Activated T-cell treated with anti-CD3 and anti-CD28 coated beads, Interleukin-2, amount 50 U/mL, for 72 hours (primary cell): ENCODE measurements around the gene DIAPH2. TPM values are rescaled to one million over a fixed set of nuclear protein-coding genes. Genes with fewer than 3 reads are reported as not detected.

Source experiments
- ATAC-seq, 2 donors: fragments of 150-1000 bp; cut with Tn5 transposase; replicated peaks in 1 of 2; 2 replicates each; pipeline ENCODE4 v1.10.0; 2021; ENCODE audit warnings: moderate library complexity in 2 of 2, mild to moderate bottlenecking in 1 of 2
- DNase-seq, 2 donors: peaks; one replicate each; pipeline ENCODE4 v3.0.0; 2021 to 2022; ENCODE audit warnings: mixed read lengths in 1 of 2
- H3K27ac Mint-ChIP-seq: one replicate; pipeline ENCODE4 v1.8.0; 2022; ENCODE audit warnings: mild to moderate bottlenecking, moderate library complexity, mixed read lengths
- H3K27me3 Mint-ChIP-seq: one replicate; pipeline ENCODE4 v1.8.0; 2022; ENCODE audit warnings: low read depth, mixed read lengths
- H3K36me3 Mint-ChIP-seq, 2 donors: one replicate each; pipeline ENCODE4 v1.8.0; 2022; ENCODE audit warnings: mixed read lengths in 2 of 2, mild to moderate bottlenecking in 1 of 2; ENCODE audit not compliant: insufficient read depth in 2 of 2
- H3K4me1 Mint-ChIP-seq: one replicate; pipeline ENCODE4 v1.8.0; 2022; ENCODE audit warnings: low read depth, mixed read lengths
- H3K4me3 Mint-ChIP-seq, 2 donors: one replicate each; pipeline ENCODE4 v1.8.0; 2022; ENCODE audit warnings: mild to moderate bottlenecking in 2 of 2, mixed read lengths in 2 of 2, moderate library complexity in 2 of 2
- H3K9me3 Mint-ChIP-seq, 2 donors: one replicate each; pipeline ENCODE4 v1.8.0; 2022; ENCODE audit warnings: mixed read lengths in 2 of 2
- total RNA-seq, 2 donors: library from RNA; stranded (reverse); gene quantifications; one replicate each; pipeline ENCODE4 v1.2.3, GENCODE V29; 2022

Gene DIAPH2
- total RNA-seq, 2 donors from 2014 or later, result 10.6 to 11.6 TPM

- no peak overlapping the region for H3K27ac Mint-ChIP-seq
- no peak for DNase-seq
Measured at GRCh38 chrX:97524997-97525396, 840.4 kb downstream of the DIAPH2 start.

GRCh38 chrX:97525981-97526380, 841.3 kb downstream of the DIAPH2 start:
- Mint-ChIP-seq H3K36me3 (peaks cover 6 to 14% of the 10 kb centered on the region in 2 donors), H3K4me3 (no peak overlapping the region), H3K9me3 (peaks cover 5 to 13% of the 10 kb centered on the region in 2 donors), H3K4me1 (no peaks in the 10 kb centered on the region), H3K27me3 (peaks cover 8% of the 10 kb centered on the region), H3K27ac (no peak overlapping the region)
- ATAC-seq (no peak), DNase-seq (no peak)

More at GRCh38 chrX:97524997-97525396, 840.4 kb downstream of the DIAPH2 start:
- Mint-ChIP-seq H3K4me1 (no peaks in the 10 kb centered on the region), H3K9me3 (peaks cover 2 to 10% of the 10 kb centered on the region in 2 donors), H3K4me3 (no peak overlapping the region), H3K27me3 (peaks cover 8% of the 10 kb centered on the region), H3K36me3 (peaks cover 4 to 14% of the 10 kb centered on the region in 2 donors)
- no peak for ATAC-seq

GRCh38 chrX:97527725-97528124, 843.1 kb downstream of the DIAPH2 start:
- Mint-ChIP-seq H3K27me3 (peaks cover 8% of the 10 kb centered on the region), H3K36me3 (peaks cover 6 to 16% of the 10 kb centered on the region in 2 donors), H3K9me3 (peaks cover 5 to 16% of the 10 kb centered on the region in 2 donors), H3K27ac (no peak overlapping the region), H3K4me3 (no peak overlapping the region), H3K4me1 (no peaks in the 10 kb centered on the region)
- DNase-seq (no peak), ATAC-seq (no peak)

GRCh38 chrX:97529536-97530200, 845.0 kb downstream of the DIAPH2 start:
- Mint-ChIP-seq H3K4me1 (no peaks in the 10 kb centered on the region), H3K4me3 (no peak overlapping the region), H3K27me3 (peaks cover 9% of the 10 kb centered on the region), H3K27ac (peak overlapping the region; percentile 32), H3K36me3 (peaks cover 6 to 16% of the 10 kb centered on the region in 2 donors), H3K9me3 (peaks cover 5 to 16% of the 10 kb centered on the region in 2 donors)
- DNase-seq (no peak), ATAC-seq (no peak)

GRCh38 chrX:97531825-97532224, 847.2 kb downstream of the DIAPH2 start:
- H3K4me1 Mint-ChIP-seq, result no peaks in the 10 kb centered on the region
- H3K27me3 Mint-ChIP-seq, result peaks cover 12% of the 10 kb centered on the region
- DNase-seq (no peak), ATAC-seq (no peak)
- peaks cover 3 to 14% of the 10 kb centered on the region in 2 donors for H3K9me3 Mint-ChIP-seq
- no peak overlapping the region for H3K27ac Mint-ChIP-seq
- no peak overlapping the region for H3K4me3 Mint-ChIP-seq
- H3K36me3 Mint-ChIP-seq, result peaks cover 4 to 14% of the 10 kb centered on the region in 2 donors

GRCh38 chrX:97538745-97539144, 854.1 kb downstream of the DIAPH2 start:
- H3K27ac Mint-ChIP-seq, result no peak overlapping the region
- no peaks in the 10 kb centered on the region for H3K36me3 Mint-ChIP-seq
- no peaks in the 10 kb centered on the region for H3K4me1 Mint-ChIP-seq
- ATAC-seq, result no peak
- H3K27me3 Mint-ChIP-seq, result peaks cover 13% of the 10 kb centered on the region
- H3K4me3 Mint-ChIP-seq, result no peak overlapping the region
- DNase-seq, result no peak
- no peaks in the 10 kb centered on the region for H3K9me3 Mint-ChIP-seq

- Mint-ChIP-seq H3K4me1 (no peaks in the 10 kb centered on the region), H3K27me3 (peaks cover 8% of the 10 kb centered on the region), H3K4me3 (no peak overlapping the region), H3K9me3 (no peaks in the 10 kb centered on the region), H3K36me3 (no peaks in the 10 kb centered on the region), H3K27ac (no peak overlapping the region)
- no peak for ATAC-seq
- no peak for DNase-seq
Measured at GRCh38 chrX:97539970-97540519, 855.4 kb downstream of the DIAPH2 start.

GRCh38 chrX:97547877-97548578, 863.4 kb downstream of the DIAPH2 start:
- ATAC-seq, result no peak
- no peaks in the 10 kb centered on the region for H3K9me3 Mint-ChIP-seq
- H3K36me3 Mint-ChIP-seq, result no peaks in the 10 kb centered on the region

GRCh38 chrX:97551821-97552220, 867.2 kb downstream of the DIAPH2 start:
- Mint-ChIP-seq H3K27me3 (peaks cover 7% of the 10 kb centered on the region), H3K36me3 (peaks cover 0 to 2% of the 10 kb centered on the region in 2 donors), H3K4me3 (no peak overlapping the region), H3K9me3 (no peaks in the 10 kb centered on the region), H3K27ac (peak overlapping the region; percentile 57), H3K4me1 (peaks cover 7% of the 10 kb centered on the region)
- DNase-seq, result no peak
- peak; percentile 66 to 69 for ATAC-seq

More at GRCh38 chrX:97547877-97548578, 863.4 kb downstream of the DIAPH2 start:
- Mint-ChIP-seq H3K27me3 (peaks cover 7% of the 10 kb centered on the region), H3K4me1 (peaks cover 7% of the 10 kb centered on the region), H3K4me3 (no peak overlapping the region), H3K27ac (no peak overlapping the region)
- DNase-seq, result no peak

- Mint-ChIP-seq H3K9me3 (no peaks in the 10 kb centered on the region), H3K4me1 (peaks cover 7% of the 10 kb centered on the region), H3K27ac (no peak overlapping the region), H3K36me3 (peaks cover 0 to 2% of the 10 kb centered on the region in 2 donors), H3K27me3 (peaks cover 7% of the 10 kb centered on the region), H3K4me3 (no peak overlapping the region)
- DNase-seq (no peak), ATAC-seq (no peak)
Measured at GRCh38 chrX:97553833-97554232, 869.2 kb downstream of the DIAPH2 start.

- no peak for DNase-seq
- peaks cover 0 to 2% of the 10 kb centered on the region in 2 donors for H3K36me3 Mint-ChIP-seq
- peaks cover 7% of the 10 kb centered on the region for H3K4me1 Mint-ChIP-seq
- peaks cover 7% of the 10 kb centered on the region for H3K27me3 Mint-ChIP-seq
- no peak overlapping the region for H3K27ac Mint-ChIP-seq
- H3K9me3 Mint-ChIP-seq, result no peaks in the 10 kb centered on the region
- no peak overlapping the region for H3K4me3 Mint-ChIP-seq
- ATAC-seq, result no peak
Measured at GRCh38 chrX:97556359-97556758, 871.7 kb downstream of the DIAPH2 start.

GRCh38 chrX:97563531-97564133, 879.0 kb downstream of the DIAPH2 start:
- Mint-ChIP-seq H3K4me3 (peak overlapping the region; percentile 76 to 92), H3K36me3 (no peaks in the 10 kb centered on the region), H3K4me1 (peaks cover 27% of the 10 kb centered on the region), H3K27me3 (peaks cover 6% of the 10 kb centered on the region), H3K27ac (peak overlapping the region; percentile 97), H3K9me3 (no peaks in the 10 kb centered on the region)
- DNase-seq (peak; percentile 32 to 45), ATAC-seq (peak; percentile 97 to 99)

GRCh38 chrX:97564496-97564895, 879.9 kb downstream of the DIAPH2 start:
- H3K27ac Mint-ChIP-seq, result no peak overlapping the region
- H3K9me3 Mint-ChIP-seq, result no peaks in the 10 kb centered on the region
- no peaks in the 10 kb centered on the region for H3K36me3 Mint-ChIP-seq
- ATAC-seq, result no peak
- peaks cover 6% of the 10 kb centered on the region for H3K27me3 Mint-ChIP-seq
- peak overlapping the region in 1 of 2 donors; percentile 92 for H3K4me3 Mint-ChIP-seq
- no peak for DNase-seq
- H3K4me1 Mint-ChIP-seq, result peaks cover 27% of the 10 kb centered on the region
